ENCODE measurements around the gene PEF1. TPM values are rescaled to one million over a fixed set of nuclear protein-coding genes. Genes with fewer than 3 reads are reported as not detected.
A peak's percentile ranks its signal among the peaks of the same experiment; 100 is the strongest.

The PEF1 gene
- total RNA-seq, 2 donors from 2014 or later = 51.4 to 59.1 TPM

DNA sequence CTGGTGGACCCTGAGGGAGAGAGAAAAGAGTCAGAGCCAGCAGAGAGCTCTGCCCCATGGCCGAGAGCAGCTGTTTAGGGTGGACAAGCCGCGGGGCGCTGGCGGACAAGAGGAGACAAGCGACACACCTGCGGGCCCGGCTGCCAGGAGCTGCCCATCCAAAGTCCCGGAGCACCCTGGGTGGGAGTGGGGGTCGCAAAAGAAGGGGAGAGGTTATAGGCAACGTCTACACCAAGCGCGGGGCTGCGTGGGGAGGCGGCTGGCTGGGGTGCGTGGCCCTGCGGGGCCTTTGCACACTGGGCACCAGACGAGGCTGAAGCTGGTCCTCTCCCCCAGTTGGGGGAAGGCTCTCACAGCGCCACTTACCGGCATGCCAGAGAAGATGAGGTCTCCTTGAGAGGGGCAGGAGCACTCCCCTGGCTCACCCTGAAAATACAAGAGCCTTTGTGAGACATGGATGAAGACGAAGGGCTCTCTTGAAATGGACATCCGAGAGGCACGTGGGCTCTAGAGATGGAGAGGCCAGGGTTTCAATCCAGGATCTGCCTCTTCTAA, 35.1 kb upstream of the PEF1 start:
- Mint-ChIP-seq H3K27me3 (ENCODE audit: insufficient read depth) (no peaks in the 10 kb centered on the region), H3K27ac (no peak overlapping the region), H3K9me3 (no peaks in the 10 kb centered on the region), H3K36me3 (ENCODE audit: low read depth) (no peaks in the 10 kb centered on the region), H3K4me1 (peaks cover 1% of the 10 kb centered on the region), H3K4me3 (no peak overlapping the region)
- H3K4me1 ChIP-seq (ENCODE audit: control insufficient read depth, insufficient read depth, low read length) = peaks cover 6% of the 10 kb centered on the region
- H3K4me3 ChIP-seq (ENCODE audit: low read length) = no peak overlapping the region
- no peak overlapping the region for H3K27ac ChIP-seq (ENCODE audit: low read depth, low read length)
- 90 to 96% methylated on average over 14 to 23 of the region's 23 CpGs for WGBS, 2 experiments (ENCODE audit: insufficient coverage in 1 of 2, insufficient read length in 1 of 2)
- H3K27me3 ChIP-seq (ENCODE audit: control insufficient read depth, insufficient read depth, low read length, poor library complexity, severe bottlenecking) = no peaks in the 10 kb centered on the region
- TF ChIP-seq, protein P1, sequence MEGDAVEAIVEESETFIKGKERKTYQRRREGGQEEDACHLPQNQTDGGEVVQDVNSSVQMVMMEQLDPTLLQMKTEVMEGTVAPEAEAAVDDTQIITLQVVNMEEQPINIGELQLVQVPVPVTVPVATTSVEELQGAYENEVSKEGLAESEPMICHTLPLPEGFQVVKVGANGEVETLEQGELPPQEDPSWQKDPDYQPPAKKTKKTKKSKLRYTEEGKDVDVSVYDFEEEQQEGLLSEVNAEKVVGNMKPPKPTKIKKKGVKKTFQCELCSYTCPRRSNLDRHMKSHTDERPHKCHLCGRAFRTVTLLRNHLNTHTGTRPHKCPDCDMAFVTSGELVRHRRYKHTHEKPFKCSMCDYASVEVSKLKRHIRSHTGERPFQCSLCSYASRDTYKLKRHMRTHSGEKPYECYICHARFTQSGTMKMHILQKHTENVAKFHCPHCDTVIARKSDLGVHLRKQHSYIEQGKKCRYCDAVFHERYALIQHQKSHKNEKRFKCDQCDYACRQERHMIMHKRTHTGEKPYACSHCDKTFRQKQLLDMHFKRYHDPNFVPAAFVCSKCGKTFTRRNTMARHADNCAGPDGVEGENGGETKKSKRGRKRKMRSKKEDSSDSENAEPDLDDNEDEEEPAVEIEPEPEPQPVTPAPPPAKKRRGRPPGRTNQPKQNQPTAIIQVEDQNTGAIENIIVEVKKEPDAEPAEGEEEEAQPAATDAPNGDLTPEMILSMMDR (conservative IDR thresholded peaks at IDR 0.05) = peak; percentile 20
- DNase-seq = no peak
- H3K9ac ChIP-seq (ENCODE audit: extremely low read depth, low read length, poor library complexity, severe bottlenecking) = no peak overlapping the region
- H3K9me3 ChIP-seq (ENCODE audit: control insufficient read depth, low read length) = no peaks in the 10 kb centered on the region
- no peaks in the 10 kb centered on the region for H3K36me3 ChIP-seq (ENCODE audit: control insufficient read depth, insufficient read depth, low read length)

DNA sequence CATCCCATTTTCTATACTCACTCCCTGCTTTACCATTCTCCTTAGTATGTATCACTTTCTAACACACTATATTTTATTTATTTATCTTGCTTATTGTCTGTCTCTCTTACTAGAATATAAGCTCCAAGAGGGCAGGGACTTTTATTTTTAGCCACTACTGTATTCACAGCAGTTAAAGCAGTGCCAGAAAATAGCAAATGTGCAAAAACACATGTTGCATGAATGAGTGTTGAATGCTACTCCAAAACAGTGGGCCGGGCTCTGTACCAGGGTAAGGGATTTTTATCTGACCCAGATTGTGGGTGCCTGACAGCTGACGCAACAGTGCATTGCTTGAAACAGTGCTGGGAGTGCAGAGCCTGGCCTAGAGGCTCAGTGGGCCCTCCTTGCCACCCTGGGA, 34.4 kb upstream of the PEF1 start:
- Histone ChIP-seq H3K9me3 (ENCODE audit: control insufficient read depth, low read length) (no peaks in the 10 kb centered on the region), H3K36me3 (ENCODE audit: control insufficient read depth, insufficient read depth, low read length) (no peaks in the 10 kb centered on the region), H3K9ac (ENCODE audit: extremely low read depth, low read length, poor library complexity, severe bottlenecking) (no peak overlapping the region), H3K27me3 (ENCODE audit: control insufficient read depth, insufficient read depth, low read length, poor library complexity, severe bottlenecking) (no peaks in the 10 kb centered on the region), H3K4me1 (ENCODE audit: control insufficient read depth, insufficient read depth, low read length) (peaks cover 6% of the 10 kb centered on the region), H3K27ac (ENCODE audit: low read depth, low read length) (no peak overlapping the region), H3K4me3 (ENCODE audit: low read length) (no peak overlapping the region)
- DNase-seq = no peak
- Mint-ChIP-seq H3K27me3 (ENCODE audit: insufficient read depth) (no peaks in the 10 kb centered on the region), H3K9me3 (no peaks in the 10 kb centered on the region), H3K27ac (no peak overlapping the region), H3K4me3 (no peak overlapping the region), H3K36me3 (ENCODE audit: low read depth) (no peaks in the 10 kb centered on the region), H3K4me1 (peaks cover 1% of the 10 kb centered on the region)
- 35 to 45% methylated on average over 2 of the region's 2 CpGs for WGBS, 2 experiments (ENCODE audit: insufficient coverage in 1 of 2, insufficient read length in 1 of 2)
- TF ChIP-seq, protein P1 (conservative IDR thresholded peaks at IDR 0.05) = no peak

DNA sequence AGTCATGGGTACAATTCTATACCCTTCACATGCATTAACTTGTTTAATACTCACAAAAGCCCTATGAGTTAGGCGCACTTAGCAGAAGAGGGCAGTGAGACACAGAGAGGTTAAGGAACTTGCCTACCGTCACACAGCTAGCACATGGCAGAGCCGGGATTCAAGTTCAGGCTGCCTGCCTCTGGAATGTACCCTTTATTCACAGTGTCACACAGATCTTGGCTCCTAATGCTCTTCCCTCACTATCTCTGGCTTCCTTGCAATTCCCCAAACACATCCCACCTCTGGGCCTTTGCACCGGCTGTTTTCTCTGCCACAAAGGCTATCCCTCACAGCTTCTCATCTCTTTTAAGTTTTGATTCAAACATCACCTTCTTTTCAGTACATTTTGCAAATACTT, 34.0 kb upstream of the PEF1 start:
- TF ChIP-seq, protein P1 (conservative IDR thresholded peaks at IDR 0.05) = no peak
- H3K27me3 ChIP-seq (ENCODE audit: control insufficient read depth, insufficient read depth, low read length, poor library complexity, severe bottlenecking) = no peaks in the 10 kb centered on the region
- 93 to 100% methylated on average over 3 to 4 of the region's 4 CpGs for WGBS, 2 experiments (ENCODE audit: insufficient coverage in 1 of 2, insufficient read length in 1 of 2)
- Mint-ChIP-seq H3K9me3 (no peaks in the 10 kb centered on the region), H3K27ac (no peak overlapping the region), H3K36me3 (ENCODE audit: low read depth) (no peaks in the 10 kb centered on the region), H3K4me3 (no peak overlapping the region), H3K4me1 (peaks cover 1% of the 10 kb centered on the region), H3K27me3 (ENCODE audit: insufficient read depth) (no peaks in the 10 kb centered on the region)
- no peak for DNase-seq
- no peaks in the 10 kb centered on the region for H3K36me3 ChIP-seq (ENCODE audit: control insufficient read depth, insufficient read depth, low read length)
- no peak overlapping the region for H3K27ac ChIP-seq (ENCODE audit: low read depth, low read length)
- no peak overlapping the region for H3K4me3 ChIP-seq (ENCODE audit: low read length)
- H3K4me1 ChIP-seq (ENCODE audit: control insufficient read depth, insufficient read depth, low read length) = peaks cover 6% of the 10 kb centered on the region
- no peaks in the 10 kb centered on the region for H3K9me3 ChIP-seq (ENCODE audit: control insufficient read depth, low read length)
- H3K9ac ChIP-seq (ENCODE audit: extremely low read depth, low read length, poor library complexity, severe bottlenecking) = no peak overlapping the region

Data from endodermal cell (in vitro differentiated cells).